Posterior vena cava (tissue), 2 donors: ENCODE measurements around the gene DTL. TPM values are rescaled to one million over a fixed set of nuclear protein-coding genes. Genes with fewer than 3 reads are reported as not detected.

ENCODE experiments used
- DNase-seq: peaks from one replicate; pipeline ENCODE4 v3.0.0-alpha.2; 2020; ENCODE audit warnings: low spot score
- intact Hi-C, 2 donors: fragments of 100-400 bp; cut with DNase I; formaldehyde crosslinking; loops; one replicate each; pipeline versions ENCODE4 v1.14.1 to v1.14.2; 2022 to 2023
- total RNA-seq, 2 donors: library from RNA; stranded (reverse); fragmentation: NEBNext Ultra II Directional; extraction: Animal tissue kit (Norgen Biotek cat#: 25700); gene quantifications; one replicate each; pipeline ENCODE4 v1.2.1, GENCODE V29; 2021
- donor health status: DM: yes; HTN: yes; CAD: no.
- donor health status: DM: yes; HTN: yes; CAD: no.

DTL gene
- total RNA-seq, 2 donors from 2014 or later: 0.74 to 1.2 TPM

GRCh38 chr1:212074856-212075255 is 39.3 kb downstream of the DTL start:
- DNase-seq: no peak
- intact Hi-C loops: loop anchor here (5.0 kb wide), 2 partner anchors 292 to 382 kb away; no protein-coding TSS in a partner anchor

- intact Hi-C loops: loop anchor here in 1 of 2 donors (5.0 kb wide), 1 partner anchor 380 kb away; no protein-coding TSS in a partner anchor
- DNase-seq: no peak
These were observed 41.5 kb downstream of the DTL start for GRCh38 chr1:212077028-212077427.

GRCh38 chr1:212078826-212079225 is 43.3 kb downstream of the DTL start:
- no peak for DNase-seq
- intact Hi-C loops: loop anchor here in 1 of 2 donors (5.0 kb wide), 1 partner anchor 378 kb away; no protein-coding TSS in a partner anchor

GRCh38 chr1:212082765-212083406 is 47.3 kb downstream of the DTL start:
- no peak for DNase-seq
- intact Hi-C loops: no loop called here

- no peak for DNase-seq
- intact Hi-C loops: no loop called here
These were observed 54.1 kb downstream of the DTL start for GRCh38 chr1:212089560-212090163.

GRCh38 chr1:212091438-212092121 is 56.0 kb downstream of the DTL start:
- no peak for DNase-seq
- intact Hi-C loops: no loop called here

- no peak for DNase-seq
- intact Hi-C loops: no loop called here
These were observed 61.8 kb downstream of the DTL start for GRCh38 chr1:212097360-212097759.

- DNase-seq: no peak
- intact Hi-C loops: no loop called here
These were observed 62.8 kb downstream of the DTL start for GRCh38 chr1:212098310-212098709.

GRCh38 chr1:212098771-212099170 is 63.2 kb downstream of the DTL start:
- no peak for DNase-seq
- intact Hi-C loops: no loop called here

- DNase-seq: no peak
- intact Hi-C loops: loop anchor here in 1 of 2 donors (2.0 kb wide), 1 partner anchor 42 kb away; no protein-coding TSS in a partner anchor
These were observed 65.7 kb downstream of the DTL start for GRCh38 chr1:212101251-212101650.

GRCh38 chr1:212101735-212102134 is 66.2 kb downstream of the DTL start:
- intact Hi-C loops: loop anchor here in 1 of 2 donors (2.0 kb wide), 1 partner anchor 43 kb away; no protein-coding TSS in a partner anchor
- DNase-seq: no peak

- DNase-seq: no peak
- intact Hi-C loops: no loop called here
These were observed 69.2 kb downstream of the DTL start for GRCh38 chr1:212104586-212105325.

- DNase-seq: no peak
- intact Hi-C loops: no loop called here
These were observed 70.8 kb downstream of the DTL start for GRCh38 chr1:212106286-212106792.

- intact Hi-C loops: no loop called here
These were observed 71.9 kb downstream of the DTL start for GRCh38 chr1:212107481-212107880.

GRCh38 chr1:212108187-212108586 is 72.6 kb downstream of the DTL start:
- no peak for DNase-seq
- intact Hi-C loops: no loop called here

More at GRCh38 chr1:212107481-212107880, 71.9 kb downstream of the DTL start:
- no peak for DNase-seq

GRCh38 chr1:212108981-212109380 is 73.4 kb downstream of the DTL start:
- no peak for DNase-seq
- intact Hi-C loops: no loop called here

- intact Hi-C loops: no loop called here
These were observed 74.2 kb downstream of the DTL start for GRCh38 chr1:212109728-212110127.

GRCh38 chr1:212110617-212111016 is 75.1 kb downstream of the DTL start:
- intact Hi-C loops: no loop called here
- DNase-seq: no peak

More at GRCh38 chr1:212109728-212110127, 74.2 kb downstream of the DTL start:
- DNase-seq: no peak

GRCh38 chr1:212111536-212111935 is 76.0 kb downstream of the DTL start:
- no peak for DNase-seq
- intact Hi-C loops: no loop called here
